GM06990 (cell line): ENCODE results near the gene GTF3C1.

Source experiments
- DNase-seq: peaks from one replicate; pipeline ENCODE4 v3.0.0-alpha.2; 2011; ENCODE audit not compliant: insufficient read length; ENCODE audit errors: extremely low read depth
- H3K27me3 ChIP-seq: replicated peaks from 2 replicates; pipeline ENCODE4 v1.6.0; 2011; ENCODE audit warnings: low read length; ENCODE audit not compliant: control insufficient read depth, insufficient read depth
- H3K36me3 ChIP-seq: 2 replicates; pipeline ENCODE4 v1.5.1; 2011; ENCODE audit warnings: low read length; ENCODE audit not compliant: control insufficient read depth, insufficient read depth
- H3K4me3 ChIP-seq: replicated peaks from 2 replicates; pipeline ENCODE4 v1.5.1; 2011; ENCODE audit warnings: low read depth, mild to moderate bottlenecking, control low read depth, low read length
- CTCF ChIP-seq: IDR thresholded peaks from 2 replicates; pipeline ENCODE4 v1.5.1; 2011; ENCODE audit warnings: low read length, control low read depth, mild to moderate bottlenecking, inconsistent platforms; ENCODE audit not compliant: insufficient read depth, poor library complexity, severe bottlenecking

GTF3C1 gene

GRCh38 chr16:27538528-27538927 lies 11.2 kb downstream of the GTF3C1 start:
- peaks cover 19% of the 10 kb centered on the region for H3K36me3 ChIP-seq
- H3K27me3 ChIP-seq, result no peaks in the 10 kb centered on the region
- TF ChIP-seq CTCF, result no peak
- no peak overlapping the region for H3K4me3 ChIP-seq
- DNase-seq, result no peak

- peaks cover 25% of the 10 kb centered on the region for H3K36me3 ChIP-seq
- no peak overlapping the region for H3K4me3 ChIP-seq
- DNase-seq, result no peak
- no peaks in the 10 kb centered on the region for H3K27me3 ChIP-seq
- TF ChIP-seq CTCF, result no peak
These were observed 15.5 kb downstream of the GTF3C1 start for GRCh38 chr16:27534256-27534655.

GRCh38 chr16:27531826-27532800 lies 17.6 kb downstream of the GTF3C1 start:
- Histone ChIP-seq H3K4me3 (no peak overlapping the region), H3K27me3 (no peaks in the 10 kb centered on the region), H3K36me3 (peaks cover 23% of the 10 kb centered on the region)
- TF ChIP-seq CTCF, result no peak
- no peak for DNase-seq

- Histone ChIP-seq H3K4me3 (no peak overlapping the region), H3K36me3 (peaks cover 21% of the 10 kb centered on the region), H3K27me3 (no peaks in the 10 kb centered on the region)
- no peak for TF ChIP-seq CTCF
- DNase-seq, result no peak
These were observed 18.5 kb downstream of the GTF3C1 start for GRCh38 chr16:27531186-27531585.

- TF ChIP-seq CTCF, result no peak
- Histone ChIP-seq H3K36me3 (peaks cover 24% of the 10 kb centered on the region), H3K27me3 (no peaks in the 10 kb centered on the region), H3K4me3 (no peak overlapping the region)
- DNase-seq, result no peak
These were observed 19.8 kb downstream of the GTF3C1 start for GRCh38 chr16:27529962-27530361.

GRCh38 chr16:27528294-27528693 lies 21.4 kb downstream of the GTF3C1 start:
- no peak for TF ChIP-seq CTCF
- Histone ChIP-seq H3K36me3 (peaks cover 28% of the 10 kb centered on the region), H3K4me3 (no peak overlapping the region), H3K27me3 (no peaks in the 10 kb centered on the region)
- DNase-seq, result no peak
